NCI-H2107 (cell line): ENCODE data around the gene TUT4.

Experiments used
- DNase-seq: peaks from one replicate; lab custom pipeline; 2025; lab: John Stamatoyannopoulos, UW

TUT4 gene

DNA sequence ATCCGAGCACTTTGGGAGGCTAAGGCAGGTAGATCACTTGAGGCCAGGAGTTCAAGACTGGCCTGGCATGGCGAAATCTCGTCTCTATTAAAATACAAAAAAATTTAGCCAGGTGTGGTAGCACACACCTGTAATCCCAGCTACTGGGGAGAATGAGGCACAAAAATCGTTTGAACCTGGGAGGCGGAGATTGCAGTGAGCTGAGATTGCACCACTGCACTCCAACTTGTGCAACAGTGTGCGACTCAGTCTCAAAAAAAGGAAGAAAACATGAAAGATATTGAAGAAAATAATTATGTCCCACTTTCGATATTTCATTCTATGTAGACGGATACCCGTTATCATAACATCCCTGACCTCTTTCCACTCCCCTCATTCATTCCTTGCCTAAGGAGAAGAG lies 19.2 kb downstream of the TUT4 start:
- no peak for DNase-seq

DNA sequence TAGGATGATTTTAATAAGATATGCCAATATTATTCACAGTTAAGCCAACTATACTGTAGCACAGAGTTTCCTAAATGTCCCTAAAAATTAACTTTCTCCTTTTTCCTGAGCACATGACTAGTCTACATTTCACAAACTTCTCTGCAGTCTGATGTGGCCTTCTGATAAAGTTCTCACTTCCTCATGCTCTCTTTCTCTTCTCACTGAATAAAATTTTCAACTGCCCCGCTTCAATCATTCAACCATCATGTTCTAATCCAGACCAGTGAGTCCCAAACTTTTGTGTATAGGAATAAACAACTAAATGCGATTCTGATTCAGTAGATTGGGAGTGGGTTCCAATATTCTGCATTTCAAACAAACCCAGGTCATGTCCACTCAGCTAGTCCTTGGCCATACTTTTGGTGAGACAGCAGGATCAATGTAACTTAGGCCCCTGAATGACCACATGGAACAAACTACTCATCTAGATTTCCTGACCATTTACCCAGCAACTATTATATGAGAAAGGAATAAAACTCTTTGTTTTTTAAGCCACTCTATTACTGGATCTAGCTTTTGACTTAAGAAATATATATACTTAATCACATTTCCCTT lies 20.1 kb downstream of the TUT4 start:
- no peak for DNase-seq

DNA sequence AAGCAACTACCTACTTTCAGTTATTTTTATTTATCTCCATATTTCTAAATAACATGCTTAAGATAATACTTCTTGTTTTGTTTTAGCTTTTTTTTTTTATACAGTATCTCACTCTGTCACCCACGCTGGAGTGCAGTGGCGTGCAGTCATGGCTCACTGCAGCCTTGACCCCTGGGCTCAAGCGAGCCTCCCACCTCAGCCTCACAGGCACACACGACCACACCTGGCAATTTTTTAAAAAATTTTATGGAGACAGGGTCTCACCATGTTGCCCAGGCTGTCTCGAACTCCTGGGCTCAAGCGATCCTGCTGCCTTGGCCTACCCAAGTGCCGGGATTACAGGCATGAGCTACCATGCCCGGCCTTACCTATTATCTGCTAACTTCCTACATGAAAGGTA lies 20.6 kb downstream of the TUT4 start:
- no peak for DNase-seq

DNA sequence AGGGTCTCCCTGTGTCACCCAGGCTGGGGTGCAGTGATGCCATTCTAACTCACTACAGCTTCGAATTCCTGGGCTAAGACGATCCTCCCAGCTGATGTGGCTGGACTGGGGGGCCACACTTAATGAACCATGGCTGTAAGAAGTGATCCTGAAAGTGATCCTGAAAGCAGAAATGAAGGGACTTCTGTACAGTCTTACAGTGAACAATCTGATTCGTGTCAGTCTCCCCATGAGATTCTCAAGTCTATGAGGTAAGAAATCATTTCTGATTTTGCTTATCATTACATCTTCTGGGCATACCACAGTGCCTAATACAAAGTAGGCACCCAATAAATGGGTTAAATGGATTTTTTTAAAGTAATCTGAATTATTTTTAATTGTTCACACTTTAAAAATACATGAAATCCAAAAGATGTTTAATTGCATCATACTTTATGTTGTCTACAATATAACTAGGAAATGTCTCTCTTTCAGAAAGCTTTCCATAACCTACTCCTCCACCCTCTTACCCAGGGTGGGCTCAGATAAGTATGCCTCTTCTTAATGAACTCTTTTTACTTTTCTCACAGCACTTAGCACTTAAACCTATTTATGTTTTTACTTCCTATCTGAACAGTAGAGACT lies 21.5 kb downstream of the TUT4 start:
- DNase-seq = no peak

DNA sequence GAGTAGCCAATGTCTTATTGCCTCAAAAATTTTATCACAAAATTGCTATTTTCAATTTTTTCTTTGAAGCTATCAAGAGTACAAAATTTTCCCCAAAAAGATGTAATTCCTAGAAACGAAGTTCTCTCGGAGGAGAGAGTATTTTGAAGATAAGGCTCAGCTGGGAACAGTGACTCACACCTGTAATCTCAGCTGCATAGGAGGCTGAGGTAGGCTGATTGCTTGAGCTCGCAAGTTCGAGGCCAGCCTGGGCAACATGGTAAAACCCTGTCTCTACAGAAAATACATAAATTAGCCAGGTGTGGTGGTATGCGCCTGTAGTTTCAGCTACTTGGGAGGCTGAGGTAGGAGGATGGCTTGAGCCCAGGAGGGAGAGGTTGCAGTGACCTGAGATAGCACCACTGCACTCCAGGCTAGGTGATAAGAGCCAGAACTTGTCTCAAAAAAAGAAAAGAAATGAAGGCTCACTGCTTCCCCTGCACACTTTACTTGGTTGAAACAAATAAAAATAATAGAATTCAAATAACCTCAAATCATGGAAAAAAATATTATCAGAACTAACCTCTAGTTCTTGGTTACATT lies 22.2 kb downstream of the TUT4 start:
- DNase-seq = no peak

DNA sequence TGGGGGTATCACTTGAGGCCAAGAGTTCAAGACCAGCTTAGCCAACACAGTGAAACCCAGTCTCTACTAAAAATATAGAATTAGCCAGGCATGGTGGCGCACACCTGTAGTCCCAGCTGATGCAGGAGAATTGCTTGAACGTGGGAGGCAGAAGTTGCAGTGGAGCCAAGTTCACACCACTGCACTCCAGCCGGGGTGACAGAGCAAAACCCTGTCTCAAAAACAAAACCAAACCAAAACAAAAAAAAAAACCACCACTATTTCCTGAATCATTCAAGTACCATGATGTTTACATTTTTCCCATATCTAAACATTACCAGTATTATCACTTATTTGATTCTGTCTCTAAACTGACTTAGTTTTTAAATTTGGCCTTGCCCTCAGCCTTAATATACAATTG lies 29.5 kb downstream of the TUT4 start:
- no peak for DNase-seq

DNA sequence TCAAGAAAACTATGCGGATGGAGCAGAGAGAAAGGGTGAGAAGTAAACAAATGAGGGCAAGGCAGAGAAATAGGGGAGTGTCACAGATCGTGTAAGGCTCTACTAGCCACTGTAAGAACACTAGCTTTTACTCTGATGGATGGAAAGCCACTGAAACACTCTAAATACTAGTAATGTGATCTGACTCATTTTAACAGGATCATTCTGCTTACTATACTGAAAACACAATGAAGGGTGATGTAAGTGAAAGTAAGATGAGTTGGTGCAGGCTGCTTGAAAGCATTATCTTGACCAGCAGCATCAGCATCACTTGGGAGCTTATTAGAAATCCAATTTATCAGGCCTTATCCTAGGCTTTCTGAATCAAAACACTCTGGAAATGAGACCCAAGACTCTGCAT lies 32.7 kb downstream of the TUT4 start:
- peak; percentile 68 for DNase-seq

DNA sequence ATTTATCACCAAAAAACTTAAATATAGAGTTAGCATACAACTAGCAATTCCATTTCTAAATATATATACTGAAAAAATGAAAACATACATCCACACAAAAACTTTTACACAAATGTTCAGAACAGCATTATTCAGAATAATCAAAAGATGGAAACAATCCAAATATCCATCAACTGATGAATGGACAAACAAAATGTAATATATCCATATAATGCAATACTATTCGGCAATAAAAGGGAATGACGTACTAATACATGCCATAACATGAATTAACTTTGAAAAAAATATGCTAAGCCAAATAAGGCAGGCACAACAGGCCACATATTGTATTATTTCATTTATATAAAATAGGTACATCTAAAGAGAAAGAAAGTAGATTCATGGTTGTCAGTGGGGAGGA lies 33.9 kb downstream of the TUT4 start:
- DNase-seq = no peak

DNA sequence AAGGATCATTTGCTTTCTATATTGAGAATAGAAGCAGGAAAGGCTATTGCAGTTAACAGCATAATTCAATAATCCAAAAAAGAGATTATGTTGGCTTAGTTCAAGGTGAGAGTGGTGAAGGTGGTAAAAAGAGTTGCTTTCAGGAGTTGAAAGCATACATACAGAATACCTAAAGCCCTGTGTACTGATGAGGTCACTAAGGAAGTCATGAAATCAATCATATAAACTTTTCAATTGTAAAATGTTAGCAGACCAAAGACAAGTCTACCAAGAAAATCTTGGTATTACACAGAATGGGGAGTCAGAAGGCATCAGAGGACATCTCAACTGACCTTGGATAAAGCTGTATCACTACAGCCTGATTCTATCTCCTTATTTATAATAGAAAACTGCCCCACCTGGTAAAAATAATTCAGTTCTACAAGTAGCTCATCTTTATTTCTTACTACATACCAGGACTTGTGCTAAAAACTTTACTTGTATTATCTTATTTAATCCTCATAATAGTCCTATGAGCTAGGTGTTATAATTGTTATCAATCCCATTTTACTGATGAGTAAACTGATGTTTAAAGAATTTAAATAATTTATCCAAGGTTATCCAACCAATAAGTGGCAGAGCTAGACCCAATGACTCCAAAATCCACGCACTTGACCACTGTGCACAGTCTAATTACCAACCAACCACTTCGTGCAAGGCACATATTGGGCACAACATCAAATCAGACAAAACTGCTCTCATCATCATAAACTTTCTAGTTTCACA lies 40.9 kb downstream of the TUT4 start:
- DNase-seq = no peak

DNA sequence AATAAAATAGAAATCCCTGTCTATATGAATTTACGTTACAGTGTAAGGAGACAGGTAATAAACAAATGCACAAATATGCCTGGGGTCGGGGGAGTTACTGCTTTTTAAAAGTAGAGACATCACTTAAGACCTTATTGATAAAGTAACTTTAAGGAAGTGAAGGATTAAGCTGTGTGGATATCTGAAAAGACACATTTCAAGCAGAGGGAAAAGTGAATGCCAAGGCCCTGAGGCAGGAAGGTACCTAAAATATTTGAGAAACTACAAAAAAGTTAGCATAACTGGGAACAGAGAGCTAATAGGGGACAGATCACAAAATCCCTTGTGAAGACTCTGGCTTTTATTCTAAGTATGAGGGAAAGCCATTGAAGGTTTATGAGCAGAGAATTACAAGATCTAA lies 41.5 kb downstream of the TUT4 start:
- no peak for DNase-seq

DNA sequence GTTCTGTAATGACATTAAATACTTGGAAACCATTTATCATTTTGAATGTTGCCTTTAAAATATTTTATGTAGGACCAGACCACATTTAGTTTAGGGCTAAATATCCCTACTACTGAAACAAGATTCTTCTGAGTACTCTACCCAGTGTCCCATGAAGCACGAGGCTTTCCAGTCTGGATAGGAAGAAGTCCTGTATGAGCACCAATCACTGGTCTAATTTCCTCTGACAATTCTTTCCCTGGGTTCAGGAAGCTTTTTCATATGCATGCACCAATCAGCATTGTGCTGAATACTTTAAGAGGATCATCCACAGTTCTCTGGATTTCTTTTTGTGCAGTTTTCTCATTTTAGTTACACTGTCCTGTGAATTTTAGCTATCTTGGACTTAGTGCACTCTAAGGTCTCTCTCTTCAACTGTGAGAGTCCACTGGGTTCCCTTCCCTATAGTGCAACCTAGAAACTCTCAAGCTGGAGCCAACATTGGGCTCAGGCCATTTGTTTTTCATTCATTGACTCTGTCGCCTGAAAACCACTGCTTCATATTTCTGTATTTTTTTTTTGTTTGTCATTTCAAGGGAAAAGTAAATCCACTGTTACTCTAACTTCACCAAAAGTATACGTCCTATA lies 45.9 kb downstream of the TUT4 start:
- no peak for DNase-seq

DNA sequence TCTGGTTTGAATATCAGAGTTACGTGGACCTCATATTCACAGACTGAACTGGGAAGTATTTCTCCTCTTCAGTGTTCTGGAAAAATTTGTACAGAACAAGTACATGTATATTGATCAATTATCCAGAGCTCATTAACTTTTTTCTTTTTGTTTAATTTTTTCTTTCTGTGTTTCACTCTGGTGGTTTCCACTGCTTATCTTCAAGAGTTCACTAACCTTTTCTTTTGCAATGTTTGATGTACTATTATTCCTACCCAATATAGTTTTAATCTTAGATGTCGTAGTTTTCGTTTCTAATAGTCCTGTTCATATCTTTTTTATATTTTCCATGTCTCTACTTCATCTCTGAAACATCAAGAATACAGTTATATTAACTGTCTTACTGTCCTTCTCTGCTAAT lies 46.5 kb downstream of the TUT4 start:
- no peak for DNase-seq

DNA sequence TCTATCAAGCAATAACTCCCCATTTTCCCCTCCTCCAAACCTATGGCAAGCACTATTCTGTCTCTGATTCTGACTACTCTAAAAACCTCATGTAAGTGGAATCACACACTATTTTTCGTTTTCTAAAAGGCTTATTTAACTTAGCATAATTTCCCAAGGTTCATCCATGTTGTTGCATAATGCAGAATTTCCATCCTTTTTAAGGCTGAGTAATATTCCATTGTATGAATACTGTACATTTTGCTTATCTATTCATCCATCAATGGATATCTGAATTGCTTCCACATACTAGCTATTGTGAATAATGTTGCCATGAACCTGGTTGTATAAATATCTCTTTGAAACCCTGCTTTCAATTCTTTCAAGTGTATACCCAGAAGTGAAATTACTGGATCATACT lies 48.2 kb downstream of the TUT4 start:
- no peak for DNase-seq

DNA sequence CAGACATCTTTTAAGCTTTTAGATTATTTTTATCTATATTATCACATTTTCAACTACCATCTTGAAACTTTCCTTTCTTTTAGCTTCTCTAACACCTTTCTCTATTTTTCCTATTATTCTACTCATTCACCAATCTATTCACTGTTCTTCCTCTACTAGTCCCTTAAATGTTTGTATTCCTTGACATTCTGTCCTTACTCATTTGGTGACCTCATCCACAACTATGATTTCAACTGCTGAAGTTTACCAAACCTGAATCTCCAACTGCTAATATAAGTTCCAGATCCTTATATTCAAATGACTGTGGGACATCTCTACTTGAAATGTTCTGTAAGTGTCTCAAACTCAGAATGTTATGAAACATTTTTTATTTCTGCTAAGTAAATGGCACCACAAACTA lies 49.2 kb downstream of the TUT4 start:
- DNase-seq = no peak

DNA sequence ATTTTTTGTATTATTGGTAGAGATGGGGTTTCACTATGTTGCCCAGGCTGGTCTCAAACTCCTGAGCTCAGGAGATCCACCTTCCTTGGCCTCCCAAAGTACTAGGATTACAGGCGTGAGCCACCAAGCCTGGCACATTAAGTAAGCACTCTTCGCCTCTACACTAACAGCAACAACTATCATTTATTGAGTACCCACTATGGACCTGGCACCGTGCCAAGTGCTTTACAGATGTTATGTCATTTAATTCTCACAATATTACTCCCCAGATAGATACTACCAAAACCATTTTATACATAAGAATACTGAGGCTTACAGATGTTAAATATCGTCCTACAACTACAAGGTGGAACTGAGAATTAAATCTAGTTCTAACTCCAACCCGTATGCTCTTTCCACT lies 50.1 kb downstream of the TUT4 start:
- DNase-seq = no peak

DNA sequence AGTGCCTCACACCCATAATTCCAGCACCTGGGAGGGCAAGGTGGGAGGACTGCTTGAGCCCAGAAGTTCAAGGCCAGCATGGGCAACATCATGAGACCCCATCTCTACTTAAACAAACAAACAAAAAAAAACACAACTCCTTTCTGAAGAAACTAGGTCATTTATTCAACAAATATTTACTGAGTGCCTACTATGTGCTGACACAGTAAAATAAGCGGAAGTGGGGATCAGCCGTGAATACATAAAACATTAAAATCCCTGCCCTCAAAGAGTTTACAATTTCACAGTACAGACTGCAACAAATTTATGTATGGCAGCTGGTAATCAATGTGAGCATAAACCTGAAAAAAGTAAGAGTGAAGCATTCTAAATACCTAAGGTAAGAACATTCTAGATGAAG lies 65.3 kb downstream of the TUT4 start:
- DNase-seq = no peak

DNA sequence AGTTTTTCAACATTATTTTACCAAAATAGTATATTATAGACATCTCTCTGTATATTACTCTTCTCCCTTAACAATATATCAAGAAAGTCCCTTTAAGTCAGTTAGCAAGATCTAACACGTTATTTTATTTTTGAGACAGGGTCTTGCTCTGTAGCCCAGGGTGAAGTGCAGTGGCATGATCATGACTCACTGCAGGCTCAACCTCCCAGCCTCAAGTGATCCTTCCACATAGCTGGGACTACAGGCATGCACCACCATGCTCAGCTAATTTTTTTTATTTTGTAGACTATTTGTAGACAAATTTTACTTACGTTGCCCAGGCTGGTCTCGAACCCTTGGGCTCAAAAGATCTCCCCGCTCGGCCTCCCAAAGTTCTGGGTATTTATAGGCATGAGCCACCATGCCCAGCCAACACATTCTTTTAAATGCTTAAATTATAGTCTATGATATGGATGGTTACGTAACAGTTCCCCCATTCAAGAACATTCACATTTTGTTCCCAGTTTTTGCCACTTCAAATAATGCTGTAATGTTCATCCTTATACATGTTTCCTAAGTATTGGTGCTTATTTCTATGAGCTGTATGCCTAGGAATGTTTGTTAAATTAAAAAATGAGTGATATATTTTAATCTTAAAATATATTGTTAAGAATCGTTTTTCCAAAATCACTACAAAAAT lies 70.4 kb downstream of the TUT4 start:
- DNase-seq = no peak

DNA sequence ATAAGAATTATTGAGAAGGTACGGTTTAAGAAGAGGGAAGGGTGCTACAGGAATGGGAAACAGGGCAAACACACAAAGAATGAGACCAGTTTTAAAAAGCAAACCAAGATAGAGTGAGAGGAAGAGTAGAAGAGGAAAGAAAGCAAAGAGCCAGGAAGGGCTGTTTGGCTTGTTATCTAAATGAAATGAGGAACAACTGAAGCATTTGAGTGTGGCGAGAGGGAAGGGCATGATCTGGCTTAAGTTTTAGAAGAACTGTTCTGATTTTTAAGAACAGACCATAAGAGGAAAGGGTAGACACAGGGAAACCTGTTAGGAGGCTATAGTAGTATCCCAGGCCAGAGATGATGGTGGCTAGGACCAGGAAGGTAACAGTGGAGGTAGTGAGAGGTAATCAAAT lies 73.8 kb downstream of the TUT4 start:
- DNase-seq = no peak

DNA sequence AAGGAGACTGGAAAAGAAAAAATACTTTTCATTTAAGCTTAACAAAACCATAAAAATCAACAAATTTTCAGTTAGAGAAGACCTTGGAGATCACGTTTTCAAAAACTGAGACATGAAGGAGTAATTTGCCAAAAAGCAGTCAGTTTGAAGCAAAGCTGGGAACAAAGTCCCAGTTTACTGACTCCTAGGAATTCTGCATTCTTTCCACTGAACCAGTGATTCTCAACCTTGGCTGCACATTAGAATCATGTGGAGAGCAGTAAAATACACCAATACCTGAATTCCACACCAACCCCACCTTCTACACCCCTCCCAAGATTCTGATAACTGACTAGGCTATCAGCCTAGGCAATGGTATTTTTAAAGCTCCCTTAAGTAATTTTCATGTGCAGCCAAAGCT lies 75.0 kb downstream of the TUT4 start:
- DNase-seq = no peak

DNA sequence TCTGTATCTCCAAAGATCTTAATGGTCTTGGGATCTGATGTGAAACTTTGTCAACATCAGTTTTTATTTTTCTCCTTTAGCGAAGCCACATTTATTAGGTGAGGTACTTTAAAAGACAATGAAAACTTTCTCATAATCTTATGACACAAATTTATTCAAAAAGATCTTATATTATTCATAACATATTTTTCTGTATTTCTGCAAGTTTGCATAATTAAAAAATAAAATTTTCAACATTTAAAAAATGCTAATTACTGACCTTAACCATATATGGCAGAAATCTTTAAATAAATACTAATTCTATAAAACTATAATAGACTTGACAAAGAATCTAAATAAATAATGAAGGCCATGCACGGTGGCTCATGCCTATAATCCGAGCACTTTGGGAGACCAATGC lies 75.9 kb downstream of the TUT4 start:
- DNase-seq = no peak

DNA sequence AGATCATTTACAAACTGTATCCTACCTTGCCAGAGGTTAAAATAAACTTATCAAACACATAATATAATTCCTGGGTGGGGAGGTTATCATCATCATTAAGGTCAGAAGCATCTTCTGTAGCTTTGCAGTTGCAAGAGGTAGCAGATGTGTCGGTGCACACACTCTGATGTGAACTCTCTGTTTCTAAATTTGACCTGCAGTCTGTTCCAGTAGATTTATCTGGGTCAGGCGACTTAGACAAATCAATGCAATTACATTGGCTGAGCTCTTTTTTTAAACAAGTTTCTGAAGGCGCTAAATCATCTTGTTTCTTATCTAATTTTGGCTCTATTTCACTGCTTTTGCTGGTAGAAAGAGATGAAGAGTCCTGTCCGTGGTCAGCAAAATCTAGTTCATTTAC lies 78.1 kb downstream of the TUT4 start:
- DNase-seq = no peak

DNA sequence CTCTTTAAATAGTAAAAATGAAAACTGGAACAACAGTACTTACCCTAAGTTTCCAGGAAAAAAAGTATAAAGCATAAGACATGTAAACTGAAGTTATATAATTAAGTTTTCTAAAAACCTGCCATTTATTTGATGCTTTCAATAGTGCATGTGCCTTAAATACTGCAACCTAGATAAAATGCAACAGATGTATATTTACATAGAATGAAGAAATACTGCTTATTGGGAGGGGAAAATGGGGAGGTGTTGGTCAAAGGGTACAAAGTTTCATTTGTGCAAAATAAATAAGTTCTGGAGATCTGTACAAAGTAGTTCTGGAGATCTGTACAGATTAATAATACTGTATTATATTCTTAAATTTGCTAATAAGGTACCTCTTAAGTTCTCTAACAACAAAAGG lies 79.9 kb downstream of the TUT4 start:
- no peak for DNase-seq
